Thyroid gland (tissue), 4 donors: ENCODE data around the gene TIGD4. TPM values are rescaled to one million over a fixed set of nuclear protein-coding genes. Genes with fewer than 3 reads are reported as not detected.

Experiments
- DNase-seq, 2 donors: peaks; one replicate each; pipeline ENCODE4 v3.0.0-alpha.2; 2019
- H3K27ac ChIP-seq, 3 donors: fragments of 200-600 bp; sonication (generic); 1 replicate in 2 of 3; 2 replicates in 1 of 3; pipeline ENCODE4 v1.5.1; 2016 to 2019; ENCODE audit warnings: mild to moderate bottlenecking in 1 of 3, moderate library complexity in 1 of 3
- H3K27me3 ChIP-seq: fragments of 200-600 bp; sonication (generic); one replicate; pipeline ENCODE4 v1.5.1; 2019
- H3K36me3 ChIP-seq, 2 donors: fragments of 200-600 bp; sonication (generic); one replicate each; pipeline ENCODE4 v1.5.1; 2016 to 2019
- H3K4me1 ChIP-seq, 2 donors: fragments of 200-600 bp; sonication (generic); one replicate each; pipeline ENCODE4 v1.5.1; 2017 to 2019
- H3K4me3 ChIP-seq, 3 donors: fragments of 200-600 bp; sonication (generic); replicated peaks in 1 of 3; 1 replicate in 2 of 3; 2 replicates in 1 of 3; pipeline ENCODE4 v1.5.1; 2016; ENCODE audit warnings: mild to moderate bottlenecking in 1 of 3
- H3K9me3 ChIP-seq: fragments of 200-600 bp; sonication (generic); one replicate; pipeline ENCODE4 v1.5.1; 2017
- POLR2A ChIP-seq, 2 donors: fragments of 450-650 bp; IDR thresholded peaks; one replicate each; pipeline ENCODE4 v1.6.1; 2017; ENCODE audit warnings: antibody characterized with exemption in 2 of 2, mild to moderate bottlenecking in 2 of 2, moderate library complexity in 1 of 2
- WGBS, 2 donors: methylation state at CpG; one replicate each; pipeline ENCODE4 v1.1.5; 2017; 5-methylcytosine and 5-hydroxymethylcytosine counted together
- intact Hi-C: fragments of 100-400 bp; cut with DNase I; formaldehyde crosslinking; loops from one replicate; pipeline ENCODE4 v1.15.1; 2023
- total RNA-seq, 4 donors: library from RNA; depleted of rRNA; stranded (reverse); fragments of >200 nt; gene quantifications; one replicate each; pipeline ENCODE4 v1.2.3, GENCODE V29; 2016
- TF ChIP-seq, protein P1 (sequence below), 6 experiments: fragments of 200-600 bp in 3 of 6; fragments of 450-650 bp in 3 of 6; sonication (generic) in 3 of 6; IDR thresholded peaks; one replicate each; pipeline ENCODE4 v1.5.1; 2016 to 2019; ENCODE audit warnings: antibody characterized with exemption in 6 of 6, mild to moderate bottlenecking in 2 of 6, inconsistent platforms in 1 of 6, moderate library complexity in 1 of 6

Gene TIGD4
- total RNA-seq, 4 donors from 2014 or later, result 0.67 to 2.4 (median 1.8) TPM

GRCh38 chr4:152803541-152803940, 24.0 kb upstream of the TIGD4 start:
- TF ChIP-seq POLR2A (IDR thresholded peaks at IDR 0.05), result no peak
- TF ChIP-seq, protein P1, sequence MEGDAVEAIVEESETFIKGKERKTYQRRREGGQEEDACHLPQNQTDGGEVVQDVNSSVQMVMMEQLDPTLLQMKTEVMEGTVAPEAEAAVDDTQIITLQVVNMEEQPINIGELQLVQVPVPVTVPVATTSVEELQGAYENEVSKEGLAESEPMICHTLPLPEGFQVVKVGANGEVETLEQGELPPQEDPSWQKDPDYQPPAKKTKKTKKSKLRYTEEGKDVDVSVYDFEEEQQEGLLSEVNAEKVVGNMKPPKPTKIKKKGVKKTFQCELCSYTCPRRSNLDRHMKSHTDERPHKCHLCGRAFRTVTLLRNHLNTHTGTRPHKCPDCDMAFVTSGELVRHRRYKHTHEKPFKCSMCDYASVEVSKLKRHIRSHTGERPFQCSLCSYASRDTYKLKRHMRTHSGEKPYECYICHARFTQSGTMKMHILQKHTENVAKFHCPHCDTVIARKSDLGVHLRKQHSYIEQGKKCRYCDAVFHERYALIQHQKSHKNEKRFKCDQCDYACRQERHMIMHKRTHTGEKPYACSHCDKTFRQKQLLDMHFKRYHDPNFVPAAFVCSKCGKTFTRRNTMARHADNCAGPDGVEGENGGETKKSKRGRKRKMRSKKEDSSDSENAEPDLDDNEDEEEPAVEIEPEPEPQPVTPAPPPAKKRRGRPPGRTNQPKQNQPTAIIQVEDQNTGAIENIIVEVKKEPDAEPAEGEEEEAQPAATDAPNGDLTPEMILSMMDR (IDR thresholded peaks at IDR 0.05), result no peak
- Histone ChIP-seq H3K27ac (no peak overlapping the region), H3K4me3 (no peak overlapping the region), H3K36me3 (no peaks in the 10 kb centered on the region), H3K4me1 (no peaks in the 10 kb centered on the region), H3K27me3 (no peaks in the 10 kb centered on the region), H3K9me3 (no peaks in the 10 kb centered on the region)
- intact Hi-C loops, result no loop called here
- DNase-seq, result no peak
- WGBS, 2 donors, result 100% methylated on average over 1 of the region's 1 CpG

DNA sequence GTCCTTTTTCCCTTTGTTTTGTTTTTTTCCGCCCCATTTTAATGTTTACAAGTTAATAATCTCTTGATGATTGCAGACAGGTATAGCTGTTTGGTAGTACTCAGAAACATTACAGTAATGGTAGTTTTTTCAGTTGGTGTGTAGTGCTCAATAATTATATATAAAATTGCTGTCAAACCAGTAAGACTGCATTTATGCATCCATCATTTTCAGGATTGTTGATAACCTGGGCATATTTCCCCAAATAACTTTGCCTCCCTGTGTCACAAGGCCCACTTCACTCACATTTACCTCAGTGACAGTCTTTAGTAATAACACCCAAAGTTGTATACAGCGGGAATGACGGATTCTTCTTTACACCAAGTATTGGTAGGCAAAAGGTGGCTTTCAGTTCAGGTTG, 16.4 kb upstream of the TIGD4 start:
- H3K27ac ChIP-seq, result no peak overlapping the region
- H3K4me1 ChIP-seq, result no peaks in the 10 kb centered on the region
- intact Hi-C loops, result no loop called here
- no peaks in the 10 kb centered on the region for H3K36me3 ChIP-seq
- TF ChIP-seq POLR2A (IDR thresholded peaks at IDR 0.05), result no peak
- TF ChIP-seq, protein P1 (IDR thresholded peaks at IDR 0.05), result no peak
- H3K4me3 ChIP-seq, result no peak overlapping the region
- no peaks in the 10 kb centered on the region for H3K9me3 ChIP-seq
- WGBS, 2 donors, result 95 to 97% methylated on average over 3 of the region's 3 CpGs
- H3K27me3 ChIP-seq, result no peaks in the 10 kb centered on the region
- no peak for DNase-seq

- intact Hi-C loops, result no loop called here
- no peak overlapping the region for H3K27ac ChIP-seq
Measured at GRCh38 chr4:152786627-152787026, 7.1 kb upstream of the TIGD4 start.

DNA sequence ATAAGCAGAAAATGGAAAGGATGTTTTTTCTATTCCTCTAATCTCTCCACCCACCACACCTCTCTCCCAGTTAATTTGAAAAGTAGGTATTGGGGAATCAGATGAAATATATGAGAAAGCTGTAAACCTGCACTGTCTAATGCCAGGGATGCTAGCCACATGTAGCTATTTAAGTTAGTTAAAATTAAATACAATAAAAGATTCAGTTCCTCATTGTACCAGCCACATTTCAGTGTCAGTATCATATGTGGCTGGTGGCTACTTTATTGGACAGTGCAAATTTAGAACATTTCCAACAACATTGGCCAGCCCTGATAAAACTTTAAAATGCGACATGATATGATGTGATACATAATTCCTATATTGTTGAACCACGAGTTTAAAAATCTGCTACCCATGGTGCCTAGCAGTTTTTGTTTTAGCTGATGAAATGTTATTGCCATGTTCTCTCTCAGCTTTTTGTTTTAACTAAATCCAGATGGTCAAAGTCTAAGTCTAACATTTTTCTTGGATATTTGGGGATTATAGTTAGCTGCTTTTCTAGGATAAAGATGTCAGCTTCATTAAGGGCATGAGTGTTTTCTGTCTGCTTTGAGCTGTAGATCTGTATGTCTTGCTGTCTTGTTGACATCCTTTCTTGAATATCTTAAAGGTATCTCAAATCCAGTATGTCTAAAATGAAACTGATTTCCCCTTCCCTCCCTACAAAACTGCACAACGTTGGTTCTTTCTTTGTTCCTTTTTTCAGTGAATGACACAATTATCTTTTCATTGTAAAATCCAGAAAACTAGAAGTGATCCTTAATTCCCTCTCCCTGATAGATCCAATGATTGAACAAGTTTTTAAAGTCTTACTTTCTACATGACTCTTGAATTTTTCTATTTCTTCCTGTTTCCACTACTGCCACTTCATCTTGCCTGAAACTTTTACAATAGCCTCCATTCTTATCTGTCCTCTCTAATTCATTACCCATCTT, 6.4 kb upstream of the TIGD4 start:
- 71 to 82% methylated on average over 3 of the region's 3 CpGs for WGBS, 2 donors
- Histone ChIP-seq H3K27ac (no peak overlapping the region), H3K27me3 (no peaks in the 10 kb centered on the region), H3K4me1 (peaks cover 0 to 6% of the 10 kb centered on the region in 2 donors), H3K9me3 (no peaks in the 10 kb centered on the region), H3K4me3 (no peak overlapping the region), H3K36me3 (no peaks in the 10 kb centered on the region)
- no peak for TF ChIP-seq POLR2A (IDR thresholded peaks at IDR 0.05)
- TF ChIP-seq, protein P1 (IDR thresholded peaks at IDR 0.05), result no peak
- intact Hi-C loops, result no loop called here
- no peak for DNase-seq

More at GRCh38 chr4:152786627-152787026, 7.1 kb upstream of the TIGD4 start:
- no peak for DNase-seq
- Histone ChIP-seq H3K9me3 (no peaks in the 10 kb centered on the region), H3K4me3 (no peak overlapping the region), H3K27me3 (no peaks in the 10 kb centered on the region), H3K36me3 (no peaks in the 10 kb centered on the region), H3K4me1 (no peaks in the 10 kb centered on the region)
- TF ChIP-seq, protein P1 (IDR thresholded peaks at IDR 0.05), result no peak
- no peak for TF ChIP-seq POLR2A (IDR thresholded peaks at IDR 0.05)
- 94 to 98% methylated on average over 1 of the region's 1 CpG for WGBS, 2 donors
